ENCODE data around the gene PRELID2. TPM values are rescaled to one million over a fixed set of nuclear protein-coding genes. Genes with fewer than 3 reads are reported as not detected.
"Not testable (repeated sequence)": the region's sequence is repeated elsewhere in the genome, so short reads cannot be mapped to it uniquely, and the experiment has no call there.

PRELID2 gene
- total RNA-seq, 1 experiment from 2014 or later, result not detected

DNA sequence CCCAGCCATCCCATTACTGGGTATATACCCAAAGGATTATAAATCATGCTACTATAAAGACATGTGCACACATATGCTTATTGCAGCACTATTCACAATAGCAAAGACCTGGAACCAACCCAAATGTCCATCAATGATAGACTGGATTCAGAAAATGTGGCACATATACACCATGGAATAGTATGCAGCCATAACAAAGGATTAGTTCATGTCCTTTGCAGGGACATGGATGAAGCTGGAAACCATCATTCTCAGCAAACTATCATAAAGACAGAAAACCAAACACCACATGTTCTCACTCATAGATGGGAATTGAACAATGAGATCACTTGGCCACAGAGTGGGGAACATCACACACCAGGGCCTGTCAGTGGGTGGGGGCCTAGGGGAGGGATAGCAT, 36.6 kb downstream of the PRELID2 start:
- H3K9ac ChIP-seq (ENCODE audit: low read length); H3K27me3 ChIP-seq (ENCODE audit: low read length); H2AFZ ChIP-seq (ENCODE audit: low read length): not testable (repeated sequence)

DNA sequence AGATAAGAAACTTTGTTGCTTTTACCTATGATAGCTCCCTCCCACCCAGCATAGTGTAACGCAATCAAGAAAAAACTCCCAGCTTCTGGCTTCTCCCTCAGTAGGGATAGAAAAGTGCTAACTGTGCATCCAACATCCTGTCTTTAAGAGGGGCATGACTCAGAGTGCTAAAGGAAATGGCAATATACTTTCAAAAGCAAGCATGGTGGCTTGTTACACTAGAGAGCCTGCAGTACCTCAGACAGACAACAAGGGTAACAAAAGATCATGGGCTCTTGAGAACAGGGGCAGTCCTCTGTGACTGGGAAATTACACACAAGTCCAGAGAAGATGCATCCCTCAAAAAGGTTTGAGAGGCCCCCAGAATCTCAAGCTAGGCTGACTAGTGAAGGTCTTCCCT, 37.8 kb downstream of the PRELID2 start:
- Histone ChIP-seq H3K79me2 (ENCODE audit: low read length) (no peaks in the 10 kb centered on the region), H4K20me1 (ENCODE audit: insufficient read depth, low read depth, low read length) (no peaks in the 10 kb centered on the region), H3K9me3 (ENCODE audit: low read length) (no peaks in the 10 kb centered on the region), H3K27ac (ENCODE audit: low read length) (no peak overlapping the region), H3K36me3 (ENCODE audit: insufficient read depth, low read length) (no peaks in the 10 kb centered on the region), H3K27me3 (ENCODE audit: low read length) (no peaks in the 10 kb centered on the region), H3K4me1 (ENCODE audit: low read length) (no peaks in the 10 kb centered on the region), H3K4me2 (ENCODE audit: low read depth, low read length, poor library complexity, severe bottlenecking) (no peak overlapping the region), H3K9ac (ENCODE audit: low read length) (no peak overlapping the region), H2AFZ (ENCODE audit: low read length) (no peak overlapping the region), H3K4me3 (ENCODE audit: low read length) (no peak overlapping the region), H3K9me2 (replicated peaks; ENCODE audit: insufficient read depth, low read length) (no peaks in the 10 kb centered on the region)
- no peak for DNase-seq

More for the DNA sequence above, 36.6 kb downstream of the PRELID2 start:
- not testable (repeated sequence) for H3K9me3 ChIP-seq (ENCODE audit: low read length); H4K20me1 ChIP-seq (ENCODE audit: insufficient read depth, low read depth, low read length); H3K36me3 ChIP-seq (ENCODE audit: insufficient read depth, low read length); H3K4me1 ChIP-seq (ENCODE audit: low read length); H3K79me2 ChIP-seq (ENCODE audit: low read length); DNase-seq; H3K4me3 ChIP-seq (ENCODE audit: low read length); H3K27ac ChIP-seq (ENCODE audit: low read length); H3K4me2 ChIP-seq (ENCODE audit: low read depth, low read length, poor library complexity, severe bottlenecking); H3K9me2 ChIP-seq (replicated peaks; ENCODE audit: insufficient read depth, low read length)

- Histone ChIP-seq H3K36me3 (ENCODE audit: insufficient read depth, low read length) (no peaks in the 10 kb centered on the region), H3K4me3 (ENCODE audit: low read length) (no peak overlapping the region), H3K9me3 (ENCODE audit: low read length) (no peaks in the 10 kb centered on the region), H3K9me2 (replicated peaks; ENCODE audit: insufficient read depth, low read length) (no peaks in the 10 kb centered on the region), H4K20me1 (ENCODE audit: insufficient read depth, low read depth, low read length) (no peaks in the 10 kb centered on the region), H3K4me2 (ENCODE audit: low read depth, low read length, poor library complexity, severe bottlenecking) (no peak overlapping the region), H2AFZ (ENCODE audit: low read length) (no peak overlapping the region), H3K9ac (ENCODE audit: low read length) (no peak overlapping the region), H3K27ac (ENCODE audit: low read length) (no peak overlapping the region), H3K79me2 (ENCODE audit: low read length) (no peaks in the 10 kb centered on the region), H3K4me1 (ENCODE audit: low read length) (no peaks in the 10 kb centered on the region), H3K27me3 (ENCODE audit: low read length) (no peaks in the 10 kb centered on the region)
- DNase-seq, result no peak
Observed at GRCh38 chr5:145796318-145796717, 38.8 kb downstream of the PRELID2 start.

DNA sequence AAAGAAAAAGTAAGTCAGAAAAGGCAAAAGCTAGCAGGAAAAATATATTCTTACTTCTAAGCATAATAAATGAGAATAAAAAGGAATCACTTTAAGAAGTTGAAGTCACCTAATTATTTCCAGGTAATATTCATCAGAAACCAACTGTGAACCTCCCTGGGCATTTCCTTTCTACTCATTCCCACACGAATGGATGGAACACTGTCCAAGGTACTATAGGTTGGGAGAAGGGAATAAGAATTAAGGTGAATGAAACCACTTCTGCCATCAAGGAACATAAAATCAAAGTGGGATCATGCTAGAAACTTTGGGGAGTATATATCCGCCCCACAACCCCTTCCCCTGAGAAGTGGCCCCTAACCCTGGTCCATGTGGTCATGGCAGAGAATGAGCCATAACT, 41.6 kb downstream of the PRELID2 start:
- H3K36me3 ChIP-seq (ENCODE audit: insufficient read depth, low read length), result no peaks in the 10 kb centered on the region
- H3K79me2 ChIP-seq (ENCODE audit: low read length), result no peaks in the 10 kb centered on the region
- no peak for DNase-seq
- H3K27me3 ChIP-seq (ENCODE audit: low read length), result no peaks in the 10 kb centered on the region
- no peak overlapping the region for H3K27ac ChIP-seq (ENCODE audit: low read length)
- no peaks in the 10 kb centered on the region for H4K20me1 ChIP-seq (ENCODE audit: insufficient read depth, low read depth, low read length)
- no peak overlapping the region for H3K9ac ChIP-seq (ENCODE audit: low read length)
- H3K9me3 ChIP-seq (ENCODE audit: low read length), result no peaks in the 10 kb centered on the region
- H3K9me2 ChIP-seq (replicated peaks; ENCODE audit: insufficient read depth, low read length), result no peaks in the 10 kb centered on the region
- H3K4me2 ChIP-seq (ENCODE audit: low read depth, low read length, poor library complexity, severe bottlenecking), result no peak overlapping the region
- H3K4me1 ChIP-seq (ENCODE audit: low read length), result no peaks in the 10 kb centered on the region
- H3K4me3 ChIP-seq (ENCODE audit: low read length), result no peak overlapping the region
- no peak overlapping the region for H2AFZ ChIP-seq (ENCODE audit: low read length)

DNA sequence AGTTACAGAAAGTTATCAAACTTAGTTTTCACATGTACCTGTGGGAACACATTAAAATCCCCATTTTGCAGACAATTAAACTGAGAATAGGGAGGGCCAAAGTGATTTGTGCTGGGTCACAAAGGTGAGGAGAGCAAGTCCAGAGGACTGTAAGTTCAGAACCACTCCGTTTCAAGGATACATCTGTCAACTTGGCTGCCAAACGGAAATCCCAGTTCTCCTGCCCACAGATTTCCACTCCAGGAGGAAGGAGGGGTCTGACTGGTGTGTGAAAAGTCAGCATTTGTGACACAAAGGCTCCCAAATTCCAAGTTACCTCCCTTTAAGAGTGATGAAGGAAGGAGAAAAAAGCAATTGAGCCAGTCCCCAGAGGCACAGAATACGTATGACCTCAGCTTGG, 42.3 kb downstream of the PRELID2 start:
- Histone ChIP-seq H3K27me3 (ENCODE audit: low read length) (no peaks in the 10 kb centered on the region), H3K4me3 (ENCODE audit: low read length) (no peak overlapping the region), H3K79me2 (ENCODE audit: low read length) (no peaks in the 10 kb centered on the region), H2AFZ (ENCODE audit: low read length) (no peak overlapping the region), H3K4me1 (ENCODE audit: low read length) (no peaks in the 10 kb centered on the region), H3K9ac (ENCODE audit: low read length) (no peak overlapping the region), H3K27ac (ENCODE audit: low read length) (no peak overlapping the region), H3K4me2 (ENCODE audit: low read depth, low read length, poor library complexity, severe bottlenecking) (no peak overlapping the region), H3K36me3 (ENCODE audit: insufficient read depth, low read length) (no peaks in the 10 kb centered on the region), H4K20me1 (ENCODE audit: insufficient read depth, low read depth, low read length) (no peaks in the 10 kb centered on the region), H3K9me2 (replicated peaks; ENCODE audit: insufficient read depth, low read length) (no peaks in the 10 kb centered on the region), H3K9me3 (ENCODE audit: low read length) (no peaks in the 10 kb centered on the region)
- DNase-seq, result no peak

DNA sequence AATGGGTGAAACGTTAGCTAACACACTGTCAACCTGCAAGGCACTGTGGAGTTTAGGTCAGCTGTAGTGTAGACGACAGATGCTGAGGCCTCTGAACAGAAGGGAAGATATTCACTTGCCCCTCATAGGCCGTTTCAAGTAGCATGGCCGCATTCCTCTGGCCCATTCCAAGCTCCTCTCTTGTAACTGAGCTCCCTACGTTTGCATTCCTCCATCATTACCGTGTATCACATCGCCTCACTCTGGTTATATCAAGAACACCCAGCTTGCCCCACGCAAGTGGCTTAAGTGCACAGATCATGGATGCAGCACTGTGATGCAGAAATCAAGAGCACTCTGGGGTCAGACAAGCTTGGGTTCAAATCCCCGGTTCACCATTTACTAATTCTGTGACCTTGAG, 43.3 kb downstream of the PRELID2 start:
- no peak overlapping the region for H3K27ac ChIP-seq (ENCODE audit: low read length)
- H3K4me3 ChIP-seq (ENCODE audit: low read length), result no peak overlapping the region
- no peaks in the 10 kb centered on the region for H3K9me2 ChIP-seq (replicated peaks; ENCODE audit: insufficient read depth, low read length)
- no peaks in the 10 kb centered on the region for H4K20me1 ChIP-seq (ENCODE audit: insufficient read depth, low read depth, low read length)
- H3K4me2 ChIP-seq (ENCODE audit: low read depth, low read length, poor library complexity, severe bottlenecking), result no peak overlapping the region
- no peaks in the 10 kb centered on the region for H3K36me3 ChIP-seq (ENCODE audit: insufficient read depth, low read length)
- H3K9me3 ChIP-seq (ENCODE audit: low read length), result no peaks in the 10 kb centered on the region
- no peaks in the 10 kb centered on the region for H3K79me2 ChIP-seq (ENCODE audit: low read length)
- H3K4me1 ChIP-seq (ENCODE audit: low read length), result no peaks in the 10 kb centered on the region
- DNase-seq, result no peak
- no peak overlapping the region for H2AFZ ChIP-seq (ENCODE audit: low read length)
- H3K9ac ChIP-seq (ENCODE audit: low read length), result no peak overlapping the region
- no peaks in the 10 kb centered on the region for H3K27me3 ChIP-seq (ENCODE audit: low read length)

DNA sequence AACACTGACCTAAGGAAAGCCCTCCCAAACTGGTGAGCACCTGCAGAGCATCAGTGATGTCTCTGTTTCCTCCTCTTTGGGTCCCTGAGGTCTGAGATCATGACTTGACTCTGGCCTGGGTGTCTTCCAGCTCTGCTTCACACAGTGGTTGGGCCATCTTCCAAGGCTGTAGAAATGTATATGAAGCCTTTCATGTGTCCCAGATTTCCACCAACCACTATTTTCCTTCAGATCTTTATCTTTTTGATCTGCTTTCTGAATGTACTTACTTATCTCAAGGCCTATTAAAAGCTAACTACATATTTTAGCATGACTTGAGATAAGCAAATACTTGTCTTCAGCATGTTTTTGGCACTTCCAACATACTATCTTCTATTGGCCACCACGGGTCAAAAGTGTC, 47.1 kb downstream of the PRELID2 start:
- Histone ChIP-seq H3K9me3 (ENCODE audit: low read length) (no peaks in the 10 kb centered on the region), H3K4me2 (ENCODE audit: low read depth, low read length, poor library complexity, severe bottlenecking) (no peak overlapping the region), H3K4me3 (ENCODE audit: low read length) (no peak overlapping the region), H3K79me2 (ENCODE audit: low read length) (no peaks in the 10 kb centered on the region), H3K9me2 (replicated peaks; ENCODE audit: insufficient read depth, low read length) (no peaks in the 10 kb centered on the region), H4K20me1 (ENCODE audit: insufficient read depth, low read depth, low read length) (no peaks in the 10 kb centered on the region), H3K9ac (ENCODE audit: low read length) (no peak overlapping the region), H3K4me1 (ENCODE audit: low read length) (no peaks in the 10 kb centered on the region), H3K36me3 (ENCODE audit: insufficient read depth, low read length) (no peaks in the 10 kb centered on the region), H3K27me3 (ENCODE audit: low read length) (no peaks in the 10 kb centered on the region), H3K27ac (ENCODE audit: low read length) (no peak overlapping the region), H2AFZ (ENCODE audit: low read length) (no peak overlapping the region)
- DNase-seq, result no peak

DNA sequence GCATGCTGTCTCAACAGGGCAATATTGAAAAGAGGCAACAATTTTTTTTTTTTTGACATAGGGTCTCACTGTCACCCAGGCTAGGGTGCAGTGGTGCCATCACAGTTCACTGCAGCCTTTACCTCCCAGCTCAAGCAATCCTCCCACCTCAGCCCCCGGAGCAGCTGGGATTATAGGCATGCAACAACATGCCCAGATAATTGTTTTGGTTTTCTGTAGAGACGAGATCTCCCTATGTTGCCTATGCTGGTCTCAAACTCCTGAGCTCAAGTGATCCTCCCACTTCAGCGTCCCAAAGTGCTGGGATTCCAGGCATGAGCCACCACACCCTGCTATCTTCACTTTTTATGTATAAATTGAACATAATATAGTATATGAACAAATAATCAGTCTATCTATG, 47.6 kb downstream of the PRELID2 start:
- H3K27me3 ChIP-seq (ENCODE audit: low read length), result no peaks in the 10 kb centered on the region
- no peaks in the 10 kb centered on the region for H3K9me3 ChIP-seq (ENCODE audit: low read length)
- H3K79me2 ChIP-seq (ENCODE audit: low read length), result no peaks in the 10 kb centered on the region
- H3K9me2 ChIP-seq (replicated peaks; ENCODE audit: insufficient read depth, low read length), result no peaks in the 10 kb centered on the region
- no peak overlapping the region for H3K4me2 ChIP-seq (ENCODE audit: low read depth, low read length, poor library complexity, severe bottlenecking)
- H3K9ac ChIP-seq (ENCODE audit: low read length), result no peak overlapping the region
- no peaks in the 10 kb centered on the region for H3K36me3 ChIP-seq (ENCODE audit: insufficient read depth, low read length)
- no peak overlapping the region for H3K4me3 ChIP-seq (ENCODE audit: low read length)
- no peak for DNase-seq
- no peak overlapping the region for H2AFZ ChIP-seq (ENCODE audit: low read length)
- no peak overlapping the region for H3K27ac ChIP-seq (ENCODE audit: low read length)
- no peaks in the 10 kb centered on the region for H4K20me1 ChIP-seq (ENCODE audit: insufficient read depth, low read depth, low read length)
- no peaks in the 10 kb centered on the region for H3K4me1 ChIP-seq (ENCODE audit: low read length)

DNA sequence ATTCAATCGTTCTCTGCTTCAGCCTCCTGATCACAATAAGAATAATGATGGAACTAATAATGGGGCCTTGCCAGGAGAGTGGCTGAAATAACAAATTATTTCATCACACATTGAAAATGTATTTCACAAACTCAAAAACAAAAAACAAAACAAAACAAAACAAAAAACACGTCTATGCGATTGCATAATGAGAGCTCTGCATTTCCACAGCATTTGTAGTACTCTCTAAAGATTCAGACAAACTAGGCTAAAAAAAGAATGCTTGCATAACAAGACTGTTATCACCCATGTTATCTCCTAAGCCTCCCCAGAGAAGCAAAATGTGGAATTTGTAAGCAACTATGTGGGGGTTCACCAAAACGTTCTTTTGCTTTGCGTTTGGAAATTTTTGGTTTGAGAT, 48.1 kb downstream of the PRELID2 start:
- H4K20me1 ChIP-seq (ENCODE audit: insufficient read depth, low read depth, low read length), result no peaks in the 10 kb centered on the region
- H3K27me3 ChIP-seq (ENCODE audit: low read length), result no peaks in the 10 kb centered on the region
- H3K4me3 ChIP-seq (ENCODE audit: low read length), result no peak overlapping the region
- H3K27ac ChIP-seq (ENCODE audit: low read length), result no peak overlapping the region
- H3K79me2 ChIP-seq (ENCODE audit: low read length), result no peaks in the 10 kb centered on the region
- H3K4me2 ChIP-seq (ENCODE audit: low read depth, low read length, poor library complexity, severe bottlenecking), result no peak overlapping the region
- no peaks in the 10 kb centered on the region for H3K4me1 ChIP-seq (ENCODE audit: low read length)
- H3K9me3 ChIP-seq (ENCODE audit: low read length), result no peaks in the 10 kb centered on the region
- H3K9ac ChIP-seq (ENCODE audit: low read length), result no peak overlapping the region
- H3K36me3 ChIP-seq (ENCODE audit: insufficient read depth, low read length), result no peaks in the 10 kb centered on the region
- H3K9me2 ChIP-seq (replicated peaks; ENCODE audit: insufficient read depth, low read length), result no peaks in the 10 kb centered on the region
- DNase-seq, result no peak
- no peak overlapping the region for H2AFZ ChIP-seq (ENCODE audit: low read length)

Measured in Karpas-422 (cell line).